Measurements from ENCODE around the gene DUOXA1.
"Not testable (repeated sequence)": the region's sequence is repeated elsewhere in the genome, so short reads cannot be mapped to it uniquely, and the experiment has no call there.

The DUOXA1 gene

GRCh38 chr15:45116006-45116481 is 13.6 kb downstream of the DUOXA1 start:
- in situ Hi-C loops (cut with MboI; ENCODE audit: low sequenced_read_pairs), result no loop called here

GRCh38 chr15:45115312-45115820 is 14.3 kb downstream of the DUOXA1 start:
- in situ Hi-C loops (cut with MboI; ENCODE audit: low sequenced_read_pairs), result no loop called here

- in situ Hi-C loops (cut with MboI; ENCODE audit: low sequenced_read_pairs), result no loop called here
These were observed 15.0 kb downstream of the DUOXA1 start for GRCh38 chr15:45114751-45115085.

GRCh38 chr15:45114076-45114750 is 15.5 kb downstream of the DUOXA1 start, which contains the start of the genes DUOX2 and DUOXA2:
DUOX2 (minus strand) TSS chr15:45114172; CDS start chr15:45113411, 761 bp downstream.
DUOXA2 (plus strand) TSS chr15:45114326; CDS start chr15:45114606, 280 bp downstream.
- in situ Hi-C loops (cut with MboI; ENCODE audit: low sequenced_read_pairs), result no loop called here

GRCh38 chr15:45113380-45113990 is 16.2 kb downstream of the DUOXA1 start:
- in situ Hi-C loops (cut with MboI; ENCODE audit: low sequenced_read_pairs), result no loop called here

- in situ Hi-C loops (cut with MboI; ENCODE audit: low sequenced_read_pairs), result no loop called here
These were observed 16.9 kb downstream of the DUOXA1 start for GRCh38 chr15:45112591-45113379.

- in situ Hi-C loops (cut with MboI; ENCODE audit: low sequenced_read_pairs), result no loop called here
These were observed 17.5 kb downstream of the DUOXA1 start for GRCh38 chr15:45112143-45112590.

- in situ Hi-C loops (cut with MboI; ENCODE audit: low sequenced_read_pairs), result no loop called here
These were observed 18.1 kb downstream of the DUOXA1 start for GRCh38 chr15:45111390-45112142.

- in situ Hi-C loops (cut with MboI; ENCODE audit: low sequenced_read_pairs), result no loop called here
These were observed 19.3 kb downstream of the DUOXA1 start for GRCh38 chr15:45110256-45110820.

GRCh38 chr15:45107941-45108630 is 21.6 kb downstream of the DUOXA1 start:
- in situ Hi-C loops (cut with MboI; ENCODE audit: low sequenced_read_pairs), result no loop called here

GRCh38 chr15:45106002-45106790 is 23.5 kb downstream of the DUOXA1 start:
- in situ Hi-C loops (cut with MboI; ENCODE audit: low sequenced_read_pairs), result no loop called here

GRCh38 chr15:45105586-45105985 is 24.1 kb downstream of the DUOXA1 start:
- in situ Hi-C loops (cut with MboI; ENCODE audit: low sequenced_read_pairs), result no loop called here

GRCh38 chr15:45104170-45104569 is 25.5 kb downstream of the DUOXA1 start:
- in situ Hi-C loops (cut with MboI; ENCODE audit: low sequenced_read_pairs), result not testable (repeated sequence)

GRCh38 chr15:45102226-45102625 is 27.5 kb downstream of the DUOXA1 start:
- in situ Hi-C loops (cut with MboI; ENCODE audit: low sequenced_read_pairs), result no loop called here

GRCh38 chr15:45101749-45102148 is 27.9 kb downstream of the DUOXA1 start:
- in situ Hi-C loops (cut with MboI; ENCODE audit: low sequenced_read_pairs), result no loop called here

- in situ Hi-C loops (cut with MboI; ENCODE audit: low sequenced_read_pairs), result no loop called here
These were observed 28.6 kb downstream of the DUOXA1 start for GRCh38 chr15:45100884-45101625.

- in situ Hi-C loops (cut with MboI; ENCODE audit: low sequenced_read_pairs), result no loop called here
These were observed 30.0 kb downstream of the DUOXA1 start for GRCh38 chr15:45099549-45100165.

GRCh38 chr15:45097466-45097865 is 32.2 kb downstream of the DUOXA1 start:
- in situ Hi-C loops (cut with MboI; ENCODE audit: low sequenced_read_pairs), result no loop called here

All from HL-60/S4 (cell line).